ENCODE data around the gene APBA1.

DNA sequence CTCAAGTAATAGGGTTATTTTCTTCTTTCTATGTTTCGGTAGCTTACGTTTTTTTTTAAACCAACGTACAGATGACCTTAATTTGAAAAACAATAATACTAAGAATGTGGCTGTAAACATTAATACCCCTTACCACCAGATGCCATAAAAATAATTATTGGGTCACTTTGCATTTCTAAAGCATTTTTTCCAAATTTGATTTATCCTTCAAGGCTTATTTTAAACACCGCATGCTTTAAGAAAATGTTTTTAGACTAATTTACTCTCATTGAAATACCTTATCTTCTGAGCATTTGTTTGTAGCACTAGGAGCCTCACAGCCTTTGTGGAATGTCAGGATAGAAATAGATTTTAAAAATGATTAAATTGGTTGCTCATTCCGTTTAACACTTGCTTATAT lies 5.8 kb upstream of the APBA1 start:
- TF ChIP-seq, protein P1, sequence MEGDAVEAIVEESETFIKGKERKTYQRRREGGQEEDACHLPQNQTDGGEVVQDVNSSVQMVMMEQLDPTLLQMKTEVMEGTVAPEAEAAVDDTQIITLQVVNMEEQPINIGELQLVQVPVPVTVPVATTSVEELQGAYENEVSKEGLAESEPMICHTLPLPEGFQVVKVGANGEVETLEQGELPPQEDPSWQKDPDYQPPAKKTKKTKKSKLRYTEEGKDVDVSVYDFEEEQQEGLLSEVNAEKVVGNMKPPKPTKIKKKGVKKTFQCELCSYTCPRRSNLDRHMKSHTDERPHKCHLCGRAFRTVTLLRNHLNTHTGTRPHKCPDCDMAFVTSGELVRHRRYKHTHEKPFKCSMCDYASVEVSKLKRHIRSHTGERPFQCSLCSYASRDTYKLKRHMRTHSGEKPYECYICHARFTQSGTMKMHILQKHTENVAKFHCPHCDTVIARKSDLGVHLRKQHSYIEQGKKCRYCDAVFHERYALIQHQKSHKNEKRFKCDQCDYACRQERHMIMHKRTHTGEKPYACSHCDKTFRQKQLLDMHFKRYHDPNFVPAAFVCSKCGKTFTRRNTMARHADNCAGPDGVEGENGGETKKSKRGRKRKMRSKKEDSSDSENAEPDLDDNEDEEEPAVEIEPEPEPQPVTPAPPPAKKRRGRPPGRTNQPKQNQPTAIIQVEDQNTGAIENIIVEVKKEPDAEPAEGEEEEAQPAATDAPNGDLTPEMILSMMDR (conservative IDR thresholded peaks at IDR 0.05), result no peak
- TF ChIP-seq ZFX (IDR thresholded peaks at IDR 0.05), result no peak

Measured in C4-2B (cell line).